RWPE2 (cell line): ENCODE measurements around the gene HRG.
"Not testable (repeated sequence)": the region's sequence is repeated elsewhere in the genome, so short reads cannot be mapped to it uniquely, and the experiment has no call there.

Source experiments
- ATAC-seq: fragments of 200-7000 bp; cut with Tn5 transposase; 3 replicates; pipeline ENCODE4 v1.9.1; 2021; ENCODE audit warnings: low read depth
- DNase-seq: peaks from one replicate; pipeline ENCODE4 v3.0.0-alpha.2; 2020; ENCODE audit warnings: low spot score
- H3K27ac ChIP-seq: fragments of 450-650 bp; 2 replicates; pipeline ENCODE4 v1.5.1; 2017; ENCODE audit warnings: mild to moderate bottlenecking; ENCODE audit not compliant: poor library complexity, severe bottlenecking
- H3K27me3 ChIP-seq: fragments of 250-450 bp; sonication (Bioruptor Pico); 2 replicates; pipeline ENCODE4 v1.5.1; 2021; ENCODE audit warnings: mild to moderate bottlenecking, moderate library complexity; ENCODE audit not compliant: insufficient read depth, poor library complexity, severe bottlenecking
- H3K36me3 ChIP-seq: fragments of 250-450 bp; sonication (Bioruptor Pico); 2 replicates; pipeline ENCODE4 v1.5.1; 2020; ENCODE audit warnings: low read depth, mild to moderate bottlenecking, moderate library complexity
- H3K4me1 ChIP-seq: fragments of 250-450 bp; sonication (Bioruptor Pico); 2 replicates; pipeline ENCODE4 v1.5.1; 2021; ENCODE audit warnings: mild to moderate bottlenecking, moderate library complexity; ENCODE audit not compliant: insufficient read depth, poor library complexity, severe bottlenecking
- H3K4me3 ChIP-seq: fragments of 250-450 bp; sonication (Bioruptor Pico); 2 replicates; pipeline ENCODE4 v1.5.1; 2021; ENCODE audit warnings: mild to moderate bottlenecking, moderate library complexity; ENCODE audit not compliant: severe bottlenecking
- H3K9me3 ChIP-seq: fragments of 250-450 bp; sonication (Bioruptor Pico); 2 replicates; pipeline ENCODE4 v1.5.1; 2021; ENCODE audit warnings: mild to moderate bottlenecking, moderate library complexity; ENCODE audit not compliant: severe bottlenecking
- CTCF ChIP-seq: fragments of 450-650 bp; IDR thresholded peaks from one replicate; pipeline ENCODE4 v1.5.1; 2017; ENCODE audit warnings: mild to moderate bottlenecking, moderate library complexity; ENCODE audit not compliant: poor library complexity, severe bottlenecking

HRG gene

GRCh38 chr3:186705882-186706780 lies 40.3 kb downstream of the HRG start:
- no peaks in the 10 kb centered on the region for H3K4me1 ChIP-seq

GRCh38 chr3:186708983-186709679 lies 43.3 kb downstream of the HRG start:
- TF ChIP-seq CTCF, result no peak
- H3K27ac ChIP-seq, result no peak overlapping the region
- no peaks in the 10 kb centered on the region for H3K36me3 ChIP-seq
- H3K27me3 ChIP-seq, result no peaks in the 10 kb centered on the region
- no peak overlapping the region for H3K4me3 ChIP-seq
- no peaks in the 10 kb centered on the region for H3K4me1 ChIP-seq
- no peak for ATAC-seq
- DNase-seq, result no peak
- no peaks in the 10 kb centered on the region for H3K9me3 ChIP-seq

More at GRCh38 chr3:186705882-186706780, 40.3 kb downstream of the HRG start:
- Histone ChIP-seq H3K4me3 (no peak overlapping the region), H3K27me3 (no peaks in the 10 kb centered on the region), H3K27ac (no peak overlapping the region), H3K36me3 (no peaks in the 10 kb centered on the region), H3K9me3 (no peaks in the 10 kb centered on the region)
- TF ChIP-seq CTCF, result no peak
- ATAC-seq (no peak), DNase-seq (no peak)

GRCh38 chr3:186710694-186711093 lies 44.9 kb downstream of the HRG start:
- H3K4me3 ChIP-seq, H3K9me3 ChIP-seq, H3K4me1 ChIP-seq, H3K36me3 ChIP-seq, ATAC-seq, H3K27ac ChIP-seq, DNase-seq, H3K27me3 ChIP-seq: not testable (repeated sequence)

GRCh38 chr3:186713499-186713898 lies 47.7 kb downstream of the HRG start:
- H3K9me3 ChIP-seq, result no peaks in the 10 kb centered on the region
- H3K27me3 ChIP-seq, result no peaks in the 10 kb centered on the region
- no peaks in the 10 kb centered on the region for H3K4me1 ChIP-seq
- ATAC-seq, result no peak
- DNase-seq, result no peak
- no peaks in the 10 kb centered on the region for H3K36me3 ChIP-seq
- H3K27ac ChIP-seq, result no peak overlapping the region
- no peak for TF ChIP-seq CTCF
- no peak overlapping the region for H3K4me3 ChIP-seq

GRCh38 chr3:186717039-186717457 lies 51.2 kb downstream of the HRG start, which contains the start of gene KNG1:
Gene KNG1 (plus strand): TSS chr3:186717359. CDS start chr3:186717543, 184 bp downstream.
- H3K4me3 ChIP-seq, result no peak within 1 kb of the TSS
- H3K36me3 ChIP-seq, result no peaks in the 10 kb centered on the region
- ATAC-seq (no peak), DNase-seq (no peak)
- no peak for TF ChIP-seq CTCF
- no peaks in the 10 kb centered on the region for H3K4me1 ChIP-seq
- H3K27ac ChIP-seq, result no peak within 1 kb of the TSS
- no peaks in the 10 kb centered on the region for H3K27me3 ChIP-seq
- no peaks in the 10 kb centered on the region for H3K9me3 ChIP-seq
